22Rv1 (cell line): ENCODE data around the gene RAE1.

ENCODE experiments used
- CTCF ChIP-seq: fragments of 450-650 bp; IDR thresholded peaks from 2 replicates; pipeline ENCODE4 v1.5.1; 2017; ENCODE audit warnings: mild to moderate bottlenecking
- ZFX ChIP-seq: fragments of 450-650 bp; IDR thresholded peaks from 2 replicates; pipeline ENCODE4 v1.6.1; 2017; ENCODE audit warnings: antibody characterized with exemption, borderline replicate concordance

DNA sequence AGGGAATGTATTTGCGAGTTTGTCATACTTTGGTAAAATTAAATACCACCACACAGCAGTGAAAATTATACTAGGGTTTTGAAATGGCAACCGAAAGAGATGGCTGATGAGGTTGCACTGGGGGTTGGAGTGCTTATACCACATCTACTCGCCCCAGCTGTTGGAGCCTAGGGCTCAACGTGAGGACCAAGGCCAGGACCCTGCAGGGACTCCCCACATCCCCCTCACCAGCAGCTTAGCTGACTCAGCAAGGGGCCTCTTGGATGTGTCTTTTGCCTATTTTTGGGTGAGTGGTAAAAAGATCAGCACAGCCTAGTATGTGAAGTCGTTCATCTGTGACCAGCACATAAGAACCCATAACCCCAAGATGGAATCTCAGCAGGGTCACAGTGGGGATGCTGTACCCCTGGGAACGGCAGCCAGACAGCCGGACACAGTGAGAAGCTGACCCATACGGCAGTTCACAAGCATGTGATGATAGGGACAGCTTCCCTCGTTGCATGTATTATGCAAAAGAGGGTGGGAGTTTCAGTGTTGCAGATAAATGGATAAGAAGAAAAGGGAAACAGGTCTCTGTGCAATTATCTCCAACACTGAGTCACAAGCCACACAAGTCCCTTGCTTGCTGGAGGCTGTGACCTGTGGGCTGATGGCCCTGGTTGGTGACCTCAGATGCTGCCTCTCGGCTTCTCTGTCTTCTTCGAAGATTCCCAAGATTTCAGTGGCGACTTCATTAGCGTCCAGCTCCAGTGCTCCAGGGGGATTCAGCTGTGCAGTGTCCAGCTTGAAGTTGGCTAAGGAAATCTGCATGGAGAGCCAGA is 42.4 kb upstream of the RAE1 start:
- TF ChIP-seq CTCF (no peak), ZFX (no peak)
